Measurements from ENCODE around the gene LYAR. TPM values are rescaled to one million over a fixed set of nuclear protein-coding genes. Genes with fewer than 3 reads are reported as not detected.
A peak's percentile ranks its signal among the peaks of the same experiment; 100 is the strongest.

LYAR gene
- total RNA-seq, 1 donor from 2014 or later: 24.7 TPM

DNA sequence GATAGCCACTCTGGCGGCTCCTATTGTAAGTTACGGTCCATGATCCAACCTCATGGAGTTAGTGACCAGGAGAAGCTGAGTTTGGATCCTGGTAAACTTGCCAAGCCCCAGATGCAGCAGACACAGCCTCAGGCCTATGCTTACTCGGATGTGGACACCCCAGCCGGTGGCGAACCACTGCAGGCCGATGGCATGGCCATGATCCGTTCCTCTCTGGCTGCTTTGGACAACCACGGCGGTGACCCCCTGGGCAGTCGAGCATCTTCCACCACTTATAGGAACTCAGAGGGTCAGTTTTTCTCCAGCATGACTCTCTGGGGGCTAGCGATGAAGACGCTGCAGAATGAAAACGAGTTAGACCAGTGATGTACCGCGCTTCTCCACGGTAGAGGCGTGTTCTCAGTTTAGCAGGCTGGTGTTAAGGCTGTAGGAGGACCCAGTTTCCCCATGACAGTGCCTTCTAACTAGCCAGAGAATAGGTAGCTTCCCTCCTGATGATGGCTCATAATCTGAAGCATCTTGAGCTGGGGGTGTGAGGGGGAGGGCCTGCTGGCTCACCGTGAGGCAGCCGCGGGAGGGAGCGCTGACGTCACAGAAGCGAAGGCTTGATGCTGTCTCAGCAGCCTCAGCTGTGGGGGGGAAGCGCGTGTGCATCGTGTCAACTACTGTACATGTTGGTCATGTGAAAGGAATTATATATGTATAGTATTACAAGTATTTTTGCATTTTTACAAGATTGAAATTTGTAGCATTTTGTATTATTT lies 31.2 kb upstream of the LYAR start:
- Mint-ChIP-seq H3K4me1 (peaks cover 11% of the 10 kb centered on the region), H3K27me3 (ENCODE audit: low read depth) (no peaks in the 10 kb centered on the region), H3K36me3 (ENCODE audit: low read depth) (peaks cover 4% of the 10 kb centered on the region), H3K4me3 (no peak overlapping the region), H3K27ac (ENCODE audit: unreplicated experiment) (no peak overlapping the region), H3K9me3 (no peaks in the 10 kb centered on the region)
- TF ChIP-seq, protein P1, sequence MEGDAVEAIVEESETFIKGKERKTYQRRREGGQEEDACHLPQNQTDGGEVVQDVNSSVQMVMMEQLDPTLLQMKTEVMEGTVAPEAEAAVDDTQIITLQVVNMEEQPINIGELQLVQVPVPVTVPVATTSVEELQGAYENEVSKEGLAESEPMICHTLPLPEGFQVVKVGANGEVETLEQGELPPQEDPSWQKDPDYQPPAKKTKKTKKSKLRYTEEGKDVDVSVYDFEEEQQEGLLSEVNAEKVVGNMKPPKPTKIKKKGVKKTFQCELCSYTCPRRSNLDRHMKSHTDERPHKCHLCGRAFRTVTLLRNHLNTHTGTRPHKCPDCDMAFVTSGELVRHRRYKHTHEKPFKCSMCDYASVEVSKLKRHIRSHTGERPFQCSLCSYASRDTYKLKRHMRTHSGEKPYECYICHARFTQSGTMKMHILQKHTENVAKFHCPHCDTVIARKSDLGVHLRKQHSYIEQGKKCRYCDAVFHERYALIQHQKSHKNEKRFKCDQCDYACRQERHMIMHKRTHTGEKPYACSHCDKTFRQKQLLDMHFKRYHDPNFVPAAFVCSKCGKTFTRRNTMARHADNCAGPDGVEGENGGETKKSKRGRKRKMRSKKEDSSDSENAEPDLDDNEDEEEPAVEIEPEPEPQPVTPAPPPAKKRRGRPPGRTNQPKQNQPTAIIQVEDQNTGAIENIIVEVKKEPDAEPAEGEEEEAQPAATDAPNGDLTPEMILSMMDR (conservative IDR thresholded peaks at IDR 0.05): no peak
- DNase-seq (ENCODE audit: low read depth, low spot score): no peak

GRCh38 chr4:4320528-4320927 lies 30.6 kb upstream of the LYAR start:
- H3K4me3 Mint-ChIP-seq: no peak overlapping the region
- H3K4me1 Mint-ChIP-seq: peaks cover 11% of the 10 kb centered on the region
- no peak overlapping the region for H3K27ac Mint-ChIP-seq (ENCODE audit: unreplicated experiment)
- no peaks in the 10 kb centered on the region for H3K27me3 Mint-ChIP-seq (ENCODE audit: low read depth)
- no peak for DNase-seq (ENCODE audit: low read depth, low spot score)
- TF ChIP-seq, protein P1 (conservative IDR thresholded peaks at IDR 0.05): no peak
- no peaks in the 10 kb centered on the region for H3K9me3 Mint-ChIP-seq
- peaks cover 4% of the 10 kb centered on the region for H3K36me3 Mint-ChIP-seq (ENCODE audit: low read depth)

- no peak overlapping the region for H3K4me3 Mint-ChIP-seq
- no peaks in the 10 kb centered on the region for H3K9me3 Mint-ChIP-seq
- H3K4me1 Mint-ChIP-seq: no peaks in the 10 kb centered on the region
- H3K36me3 Mint-ChIP-seq (ENCODE audit: low read depth): no peaks in the 10 kb centered on the region
- TF ChIP-seq, protein P1 (conservative IDR thresholded peaks at IDR 0.05): no peak
- H3K27me3 Mint-ChIP-seq (ENCODE audit: low read depth): no peaks in the 10 kb centered on the region
- no peak overlapping the region for H3K27ac Mint-ChIP-seq (ENCODE audit: unreplicated experiment)
- DNase-seq (ENCODE audit: low read depth, low spot score): no peak
These were observed 27.7 kb upstream of the LYAR start for GRCh38 chr4:4317496-4318232.

DNA sequence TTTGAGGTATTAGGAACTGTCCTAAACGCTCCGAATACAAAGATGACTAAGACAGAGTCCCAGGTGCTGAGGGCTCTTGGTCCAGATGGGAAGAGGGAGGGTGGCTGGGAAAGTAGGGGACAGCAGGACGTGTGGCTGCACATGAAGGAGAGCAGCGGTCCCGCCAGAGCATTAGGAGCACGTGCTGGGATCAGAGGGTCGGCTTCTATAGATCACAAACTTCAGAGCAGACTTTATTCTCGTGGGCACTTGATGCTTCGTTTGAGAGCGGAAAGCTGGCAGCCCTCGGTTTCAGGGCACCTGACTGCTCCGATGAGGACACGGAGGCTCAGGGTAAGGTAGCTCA lies 26.2 kb upstream of the LYAR start:
- DNase-seq (ENCODE audit: low read depth, low spot score): no peak
- Mint-ChIP-seq H3K27ac (ENCODE audit: unreplicated experiment) (peak overlapping the region; percentile 73), H3K4me1 (no peaks in the 10 kb centered on the region), H3K36me3 (ENCODE audit: low read depth) (no peaks in the 10 kb centered on the region), H3K4me3 (no peak overlapping the region), H3K9me3 (no peaks in the 10 kb centered on the region), H3K27me3 (ENCODE audit: low read depth) (no peaks in the 10 kb centered on the region)
- TF ChIP-seq, protein P1 (conservative IDR thresholded peaks at IDR 0.05): no peak

DNA sequence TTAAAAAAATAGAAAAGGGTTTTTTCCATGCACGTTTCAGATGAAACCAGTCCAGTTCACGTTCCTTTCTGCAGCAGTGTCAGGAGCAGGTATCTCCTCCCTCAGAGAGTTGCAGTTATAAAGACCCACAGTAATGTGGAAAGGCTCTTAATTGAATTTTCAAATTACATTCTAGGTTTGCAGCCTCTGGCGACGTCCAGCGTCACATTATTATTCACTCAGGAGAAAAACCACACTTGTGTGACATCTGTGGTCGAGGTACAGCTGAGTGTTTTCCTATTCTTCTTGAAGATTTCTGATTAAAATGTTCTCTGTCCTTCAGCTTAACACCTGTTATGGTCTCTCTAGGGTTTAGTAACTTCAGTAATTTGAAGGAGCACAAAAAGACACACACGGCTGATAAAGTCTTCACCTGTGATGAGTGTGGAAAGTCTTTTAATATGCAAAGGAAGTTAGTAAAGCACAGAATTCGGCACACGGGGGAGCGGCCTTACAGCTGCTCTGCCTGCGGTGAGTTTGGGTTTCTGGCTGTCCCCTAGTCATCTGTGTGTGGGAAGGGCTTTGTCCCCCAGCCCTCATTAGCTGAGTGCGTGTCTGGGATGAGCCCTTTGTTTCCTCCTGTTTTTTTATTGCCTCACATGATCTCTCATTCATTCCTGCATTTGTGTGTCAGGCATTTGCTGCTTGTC lies 25.7 kb upstream of the LYAR start:
- TF ChIP-seq, protein P1 (conservative IDR thresholded peaks at IDR 0.05): no peak
- H3K4me3 Mint-ChIP-seq: no peak overlapping the region
- peak overlapping the region; percentile 73 for H3K27ac Mint-ChIP-seq (ENCODE audit: unreplicated experiment)
- no peaks in the 10 kb centered on the region for H3K9me3 Mint-ChIP-seq
- H3K27me3 Mint-ChIP-seq (ENCODE audit: low read depth): no peaks in the 10 kb centered on the region
- no peaks in the 10 kb centered on the region for H3K36me3 Mint-ChIP-seq (ENCODE audit: low read depth)
- H3K4me1 Mint-ChIP-seq: no peaks in the 10 kb centered on the region
- DNase-seq (ENCODE audit: low read depth, low spot score): no peak

All from neural crest cell (in vitro differentiated cells).